ENCODE results near the gene GLA. TPM values are rescaled to one million over a fixed set of nuclear protein-coding genes. Genes with fewer than 3 reads are reported as not detected.

The GLA gene
- total and polyA plus RNA-seq, 2 of the 4 experiments (the other 2 are of a cell fraction) = 27.9 to 38.7 TPM

DNA sequence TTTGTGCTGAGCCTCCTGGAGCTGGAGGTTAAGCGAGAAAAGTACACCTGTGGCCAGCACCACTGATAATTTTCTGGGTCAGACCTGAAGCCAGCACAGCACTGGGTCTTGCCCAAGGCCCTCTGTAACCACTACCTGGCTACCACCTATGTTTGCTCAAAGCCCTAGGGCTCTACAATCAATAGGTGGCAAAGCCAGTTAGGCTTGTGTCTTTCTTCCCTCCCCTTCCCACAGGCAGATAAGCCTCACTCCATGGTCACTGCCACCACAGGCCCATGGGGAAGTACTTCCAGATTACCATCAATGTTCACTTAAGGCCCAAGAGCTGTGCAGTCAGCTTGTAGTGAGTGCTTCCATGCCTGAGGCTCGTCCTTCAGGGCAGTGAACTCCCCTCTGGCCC, 42.4 kb upstream of the GLA start:
- H2BK120ac ChIP-seq (ENCODE audit: low read depth, low read length) = no peak overlapping the region
- H2BK20ac ChIP-seq (ENCODE audit: low read depth, low read length) = no peak overlapping the region
- H3K27me3 ChIP-seq (ENCODE audit: control insufficient read depth, insufficient read depth, low read length) = no peaks in the 10 kb centered on the region
- no peak overlapping the region for H4K5ac ChIP-seq (ENCODE audit: low read depth, low read length)
- no peak overlapping the region for H4K91ac ChIP-seq (ENCODE audit: insufficient read depth, low read depth, low read length)
- TF ChIP-seq NFE2L2 (IDR thresholded peaks at IDR 0.05; ENCODE audit: low read depth, low read length) (no peak), BHLHE40 (IDR thresholded peaks at IDR 0.05; ENCODE audit: low read depth, low read length) (no peak)
- TF ChIP-seq, protein P1, sequence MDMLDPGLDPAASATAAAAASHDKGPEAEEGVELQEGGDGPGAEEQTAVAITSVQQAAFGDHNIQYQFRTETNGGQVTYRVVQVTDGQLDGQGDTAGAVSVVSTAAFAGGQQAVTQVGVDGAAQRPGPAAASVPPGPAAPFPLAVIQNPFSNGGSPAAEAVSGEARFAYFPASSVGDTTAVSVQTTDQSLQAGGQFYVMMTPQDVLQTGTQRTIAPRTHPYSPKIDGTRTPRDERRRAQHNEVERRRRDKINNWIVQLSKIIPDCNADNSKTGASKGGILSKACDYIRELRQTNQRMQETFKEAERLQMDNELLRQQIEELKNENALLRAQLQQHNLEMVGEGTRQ (IDR thresholded peaks at IDR 0.05; ENCODE audit: low read depth, low read length) = no peak
- ChIA-PET POLR2A (ENCODE audit: unreplicated experiment) (no interaction called here), CTCF (interaction anchor here (0.5 kb wide), 1 partner anchor 1274 kb away, joined by 3 read pairs; no protein-coding TSS in a partner anchor)
- WGBS, 2 experiments (ENCODE audit: extremely low coverage in 2 of 2, insufficient read length in 1 of 2) = 0% methylated on average over 1 of the region's 2 CpGs; no CpG with 5 or more reads in 1 of the 2 experiments
- DNase-seq (no peak), ATAC-seq (ENCODE audit: low read depth) (no peak)
- no peak overlapping the region for H3K14ac ChIP-seq (replicated peaks; ENCODE audit: low read depth, low read length)
- no peak overlapping the region for H3K27ac ChIP-seq (ENCODE audit: insufficient read depth, low read length)
- H2AK9ac ChIP-seq (replicated peaks; ENCODE audit: low read depth, low read length, poor library complexity) = no peak overlapping the region
- H3K56ac ChIP-seq (ENCODE audit: extremely low read depth, insufficient read depth, low read length) = no peak overlapping the region; the same call in 1 of the 2 replicates
- no peak overlapping the region for H2AFZ ChIP-seq (replicated peaks; ENCODE audit: low read length, poor library complexity)
- H2BK5ac ChIP-seq (ENCODE audit: low read depth, low read length, poor library complexity, severe bottlenecking) = no peak overlapping the region
- intact Hi-C loops (cut with micrococcal nuclease) (no loop called here), in situ Hi-C loops (cut with MboI; ENCODE audit: low sequenced_read_pairs) (no loop called here), dilution Hi-C loops (cut with HindIII; ENCODE audit: low sequenced_read_pairs, unreplicated experiment) (no loop called here)
- no peak overlapping the region for H3K23ac ChIP-seq (ENCODE audit: low read depth, low read length)
- no peak overlapping the region for H2BK15ac ChIP-seq (ENCODE audit: low read depth, low read length)
- H3K36me3 ChIP-seq (ENCODE audit: control insufficient read depth, insufficient read depth, low read length) = no peaks in the 10 kb centered on the region
- no peaks in the 10 kb centered on the region for H3K79me1 ChIP-seq (ENCODE audit: low read depth in 1 of 2, low read length in 2 of 2)
- H3K9ac ChIP-seq (ENCODE audit: low read depth, low read length) = no peak overlapping the region
- H3K18ac ChIP-seq (ENCODE audit: low read depth, low read length) = no peak overlapping the region
- no peak overlapping the region for H4K8ac ChIP-seq (ENCODE audit: low read depth in 2 of 2, low read length in 2 of 2)
- H2AK5ac ChIP-seq (ENCODE audit: low read depth, low read length) = no peak overlapping the region
- H3K4me2 ChIP-seq (ENCODE audit: low read depth, low read length) = no peak overlapping the region
- BruUV-seq (replicated peaks) = no TSS peak
- no peaks in the 10 kb centered on the region for H3K4me1 ChIP-seq (ENCODE audit: control insufficient read depth, insufficient read depth, low read length)
- no peaks in the 10 kb centered on the region for H3K9me3 ChIP-seq (ENCODE audit: control insufficient read depth, insufficient read depth, low read length)
- H3K9me1 ChIP-seq (ENCODE audit: insufficient read depth, low read length) = no peaks in the 10 kb centered on the region; the same call in 1 of the 2 replicates
- H4K20me1 ChIP-seq (ENCODE audit: insufficient read depth, low read length) = no peaks in the 10 kb centered on the region
- H3K4ac ChIP-seq (ENCODE audit: low read depth, low read length) = no peak overlapping the region
- H3K4me3 ChIP-seq (ENCODE audit: insufficient read depth, low read depth, low read length) = no peak overlapping the region
